ENCODE results near the gene FNDC3B.

The FNDC3B gene

GRCh38 chr3:172170841-172171240 lies 131.5 kb downstream of the FNDC3B start:
- in situ Hi-C loops (cut with HindIII; ENCODE audit: low sequenced_read_pairs) = no loop called here

GRCh38 chr3:172171396-172172075 lies 132.2 kb downstream of the FNDC3B start:
- no peak overlapping the region for H3K4me3 ChIP-seq (ENCODE audit: low read depth, low read length)
- no peak for TF ChIP-seq CTCF (IDR thresholded peaks at IDR 0.05; ENCODE audit: low read depth, low read length, missing control alignments)
- in situ Hi-C loops (cut with HindIII; ENCODE audit: low sequenced_read_pairs) = no loop called here
- DNase-seq (ENCODE audit: low read depth) = no peak

More at GRCh38 chr3:172170841-172171240, 131.5 kb downstream of the FNDC3B start:
- DNase-seq (ENCODE audit: low read depth) = no peak
- TF ChIP-seq CTCF (IDR thresholded peaks at IDR 0.05; ENCODE audit: low read depth, low read length, missing control alignments) = no peak
- no peak overlapping the region for H3K4me3 ChIP-seq (ENCODE audit: low read depth, low read length)

GRCh38 chr3:172173316-172174254 lies 134.2 kb downstream of the FNDC3B start:
- H3K4me3 ChIP-seq (ENCODE audit: low read depth, low read length) = no peak overlapping the region
- TF ChIP-seq CTCF (IDR thresholded peaks at IDR 0.05; ENCODE audit: low read depth, low read length, missing control alignments) = no peak
- in situ Hi-C loops (cut with HindIII; ENCODE audit: low sequenced_read_pairs) = no loop called here
- DNase-seq (ENCODE audit: low read depth) = no peak

GRCh38 chr3:172174513-172175253 lies 135.3 kb downstream of the FNDC3B start:
- no peak for TF ChIP-seq CTCF (IDR thresholded peaks at IDR 0.05; ENCODE audit: low read depth, low read length, missing control alignments)
- DNase-seq (ENCODE audit: low read depth) = no peak
- no peak overlapping the region for H3K4me3 ChIP-seq (ENCODE audit: low read depth, low read length)
- in situ Hi-C loops (cut with HindIII; ENCODE audit: low sequenced_read_pairs) = loop anchor here (5.0 kb wide), 1 partner anchor 53 kb away; no protein-coding TSS in a partner anchor

GRCh38 chr3:172175254-172175599 lies 135.8 kb downstream of the FNDC3B start:
- in situ Hi-C loops (cut with HindIII; ENCODE audit: low sequenced_read_pairs) = loop anchor here (5.0 kb wide), 1 partner anchor 52 kb away; no protein-coding TSS in a partner anchor
- DNase-seq (ENCODE audit: low read depth) = no peak
- H3K4me3 ChIP-seq (ENCODE audit: low read depth, low read length) = no peak overlapping the region
- no peak for TF ChIP-seq CTCF (IDR thresholded peaks at IDR 0.05; ENCODE audit: low read depth, low read length, missing control alignments)

Measured in astrocyte of the cerebellum (primary cell).